Gastrocnemius medialis (tissue), 4 donors: Measurements from ENCODE around the gene FCHSD2. TPM values are rescaled to one million over a fixed set of nuclear protein-coding genes. Genes with fewer than 3 reads are reported as not detected.

Experiments
- ATAC-seq, 2 donors: fragments of 150-250 bp; one replicate each; pipeline ENCODE4 v1.9.1; 2016
- DNase-seq, 2 donors: peaks; one replicate each; pipeline ENCODE4 v3.0.0-alpha.2; 2019
- H3K27ac ChIP-seq, 4 donors: fragments of 200-600 bp; sonication (generic); 1 replicate in 1 of 4; 2 replicates in 3 of 4; pipeline ENCODE4 v1.5.1; 2016 to 2018; ENCODE audit warnings: mild to moderate bottlenecking in 2 of 4, moderate library complexity in 1 of 4
- H3K27me3 ChIP-seq, 3 donors: fragments of 200-600 bp; sonication (generic) in 2 of 3; 1 replicate in 1 of 3; 2 replicates in 2 of 3; pipeline versions ENCODE4 v1.5.1 to v1.6.0; 2016 to 2019; ENCODE audit warnings: mild to moderate bottlenecking in 1 of 3, moderate library complexity in 1 of 3
- H3K36me3 ChIP-seq, 2 donors: fragments of 200-600 bp; sonication (generic) in 1 of 2; one replicate each; pipeline ENCODE4 v1.5.1; 2017 to 2018
- H3K4me1 ChIP-seq, 2 donors: fragments of 200-600 bp; sonication (generic) in 1 of 2; one replicate each; pipeline ENCODE4 v1.5.1; 2016 to 2017; ENCODE audit warnings: mild to moderate bottlenecking in 2 of 2
- H3K4me3 ChIP-seq, 4 donors: fragments of 200-600 bp; sonication (generic) in 3 of 4; 1 replicate in 1 of 4; 2 replicates in 3 of 4; pipeline ENCODE4 v1.5.1; 2016 to 2019; ENCODE audit warnings: mild to moderate bottlenecking in 2 of 4
- H3K9me3 ChIP-seq, 3 donors: fragments of 200-600 bp; sonication (generic) in 2 of 3; 1 replicate in 1 of 3; 2 replicates in 2 of 3; pipeline ENCODE4 v1.5.1; 2016 to 2019
- CTCF ChIP-seq, 5 experiments: fragments of 450-650 bp in 3 of 5; fragments of 200-600 bp in 2 of 5; sonication (generic) in 2 of 5; IDR thresholded peaks in 4 of 5; conservative IDR thresholded peaks in 1 of 5; 1 replicate in 4 of 5; 2 replicates in 1 of 5; pipeline ENCODE4 v1.5.1; 2016 to 2019; ENCODE audit warnings: antibody characterized with exemption in 5 of 5, mild to moderate bottlenecking in 3 of 5, moderate library complexity in 3 of 5
- POLR2A ChIP-seq, 2 donors: fragments of 450-650 bp; IDR thresholded peaks; one replicate each; pipeline ENCODE4 v1.6.1; 2017; ENCODE audit warnings: antibody characterized with exemption in 2 of 2, mild to moderate bottlenecking in 2 of 2, moderate library complexity in 2 of 2
- in situ Hi-C, 4 donors: fragments of 200-750 bp; cut with MboI; loops; one replicate each; pipeline versions ENCODE4 v1.15.0 to v1.8.0; 2017; ENCODE audit warnings: low sequenced_read_pairs in 4 of 4
- intact Hi-C: fragments of 100-400 bp; cut with DNase I; formaldehyde crosslinking; loops from one replicate; pipeline ENCODE4 v1.15.1; 2023; ENCODE audit warnings: low total_unique reads
- total RNA-seq, 4 donors: library from RNA; depleted of rRNA; stranded (reverse); fragments of >200 nt; gene quantifications; one replicate each; pipeline versions ENCODE4 v1.1.0 to v1.2.3, GENCODE V29; 2016

The FCHSD2 gene
- total RNA-seq, 4 donors from 2014 or later = 5.6 to 10.0 (median 8.0) TPM

- H3K4me1 ChIP-seq = peaks cover 60 to 61% of the 10 kb centered on the region in 2 donors
Observed at GRCh38 chr11:73152861-73153483, 10.9 kb upstream of the FCHSD2 start.

GRCh38 chr11:73152086-73152853 lies 10.2 kb upstream of the FCHSD2 start:
- peaks cover 60 to 61% of the 10 kb centered on the region in 2 donors for H3K4me1 ChIP-seq
- ATAC-seq (peak in 1 of 2 donors; percentile 16), DNase-seq (no peak)
- no peaks in the 10 kb centered on the region for H3K36me3 ChIP-seq
- no peaks in the 10 kb centered on the region for H3K9me3 ChIP-seq
- H3K4me3 ChIP-seq = no peak overlapping the region
- intact Hi-C loops = no loop called here
- no peak for TF ChIP-seq POLR2A (IDR thresholded peaks at IDR 0.05)
- TF ChIP-seq CTCF (IDR thresholded peaks at IDR 0.05 in 4 of 5, conservative IDR thresholded peaks at IDR 0.05 in 1 of 5) = no peak
- in situ Hi-C loops = no loop called here
- no peaks in the 10 kb centered on the region for H3K27me3 ChIP-seq
- H3K27ac ChIP-seq = peak overlapping the region; percentile 67 to 84 (median 76)

More at GRCh38 chr11:73152861-73153483, 10.9 kb upstream of the FCHSD2 start:
- in situ Hi-C loops = no loop called here
- peak; percentile 59 to 68 for DNase-seq
- TF ChIP-seq CTCF (IDR thresholded peaks at IDR 0.05 in 4 of 5, conservative IDR thresholded peaks at IDR 0.05 in 1 of 5) (no peak), POLR2A (IDR thresholded peaks at IDR 0.05) (no peak)
- intact Hi-C loops = no loop called here
- Histone ChIP-seq H3K4me3 (no peak overlapping the region), H3K36me3 (no peaks in the 10 kb centered on the region), H3K27ac (peak overlapping the region; percentile 67 to 84 (median 76)), H3K27me3 (no peaks in the 10 kb centered on the region), H3K9me3 (no peaks in the 10 kb centered on the region)
- ATAC-seq = peak; percentile 66 to 67

GRCh38 chr11:73151416-73151815 lies 9.3 kb upstream of the FCHSD2 start:
- DNase-seq (no peak), ATAC-seq (no peak)
- Histone ChIP-seq H3K36me3 (no peaks in the 10 kb centered on the region), H3K9me3 (no peaks in the 10 kb centered on the region), H3K27me3 (no peaks in the 10 kb centered on the region), H3K4me3 (no peak overlapping the region), H3K27ac (peak overlapping the region in 3 of 4 donors; percentile 29 to 84 (median 31)), H3K4me1 (peaks cover 55% of the 10 kb centered on the region in 2 donors)
- intact Hi-C loops (no loop called here), in situ Hi-C loops (no loop called here)
- TF ChIP-seq POLR2A (IDR thresholded peaks at IDR 0.05) (no peak), CTCF (IDR thresholded peaks at IDR 0.05 in 4 of 5, conservative IDR thresholded peaks at IDR 0.05 in 1 of 5) (no peak)

- peaks cover 46 to 51% of the 10 kb centered on the region in 2 donors for H3K4me1 ChIP-seq
- H3K27me3 ChIP-seq = no peaks in the 10 kb centered on the region
- peak overlapping the region; percentile 65 to 84 (median 80) for H3K27ac ChIP-seq
- H3K36me3 ChIP-seq = no peaks in the 10 kb centered on the region
- in situ Hi-C loops (no loop called here), intact Hi-C loops (loop anchor here (10.0 kb wide), 1 partner anchor 224 kb away; no protein-coding TSS in a partner anchor)
- H3K9me3 ChIP-seq = no peaks in the 10 kb centered on the region
- TF ChIP-seq CTCF (IDR thresholded peaks at IDR 0.05 in 4 of 5, conservative IDR thresholded peaks at IDR 0.05 in 1 of 5) (no peak), POLR2A (IDR thresholded peaks at IDR 0.05) (no peak)
- DNase-seq (no peak), ATAC-seq (no peak)
- H3K4me3 ChIP-seq = no peak overlapping the region
Observed at GRCh38 chr11:73149105-73149504, 7.0 kb upstream of the FCHSD2 start.
